Esophagus muscularis mucosa (tissue), 4 donors: Measurements from ENCODE around the gene ELP4. TPM values are rescaled to one million over a fixed set of nuclear protein-coding genes. Genes with fewer than 3 reads are reported as not detected.

Experiments used
- DNase-seq: peaks from one replicate; pipeline ENCODE4 v3.0.0-alpha.2; 2017; ENCODE audit errors: extremely low spot score
- H3K27ac ChIP-seq, 4 donors: fragments of 200-600 bp; sonication (generic); replicated peaks in 1 of 4; 1 replicate in 3 of 4; 2 replicates in 1 of 4; pipeline ENCODE4 v1.5.1; 2016 to 2019; ENCODE audit warnings: mild to moderate bottlenecking in 1 of 4
- H3K27me3 ChIP-seq, 4 donors: fragments of 200-600 bp; sonication (generic); one replicate each; pipeline versions ENCODE4 v1.5.1 to v1.6.0; 2016 to 2019
- H3K36me3 ChIP-seq, 4 donors: fragments of 200-600 bp; sonication (generic); one replicate each; pipeline ENCODE4 v1.5.1; 2016 to 2019
- H3K4me1 ChIP-seq, 4 donors: fragments of 200-600 bp; sonication (generic); one replicate each; pipeline ENCODE4 v1.5.1; 2016 to 2019
- H3K4me3 ChIP-seq, 4 donors: fragments of 200-600 bp; sonication (generic); 1 replicate in 2 of 4; 2 replicates in 2 of 4; pipeline ENCODE4 v1.5.1; 2016 to 2019; ENCODE audit warnings: mild to moderate bottlenecking in 4 of 4, moderate library complexity in 1 of 4
- H3K9me3 ChIP-seq, 4 donors: fragments of 200-600 bp; sonication (generic); 1 replicate in 3 of 4; 2 replicates in 1 of 4; pipeline ENCODE4 v1.5.1; 2016 to 2019
- CTCF ChIP-seq, 3 experiments: fragments of 200-600 bp in 2 of 3; fragments of 450-650 bp in 1 of 3; sonication (generic) in 2 of 3; IDR thresholded peaks; one replicate each; pipeline ENCODE4 v1.5.1; 2017 to 2019; ENCODE audit warnings: antibody characterized with exemption in 3 of 3, mild to moderate bottlenecking in 2 of 3, moderate library complexity in 1 of 3
- EP300 ChIP-seq: sonication (generic); formaldehyde crosslinking; IDR thresholded peaks from one replicate; pipeline ENCODE4 v1.6.1; 2017; ENCODE audit warnings: antibody characterized with exemption
- POLR2A ChIP-seq: fragments of 450-650 bp; IDR thresholded peaks from one replicate; pipeline ENCODE4 v1.6.1; 2017; ENCODE audit warnings: antibody characterized with exemption, moderate library complexity, mild to moderate bottlenecking, low read depth
- POLR2AphosphoS5 ChIP-seq, 2 donors: sonication (generic); formaldehyde crosslinking; IDR thresholded peaks; one replicate each; pipeline ENCODE4 v1.6.1; 2017; ENCODE audit warnings: antibody characterized with exemption in 2 of 2
- WGBS: methylation state at CpG from one replicate; pipeline ENCODE4 v1.1.5; 2018; 5-methylcytosine and 5-hydroxymethylcytosine counted together
- intact Hi-C: fragments of 100-400 bp; cut with DNase I; formaldehyde crosslinking; loops from one replicate; pipeline ENCODE4 v1.15.1; 2023
- total RNA-seq, 4 donors: library from RNA; depleted of rRNA; stranded (reverse); fragments of >200 nt; gene quantifications; one replicate each; pipeline versions ENCODE4 v1.1.0 to v1.2.1, GENCODE V29; 2016

The ELP4 gene
- total RNA-seq, 4 donors from 2014 or later: 18.1 to 25.5 (median 19.2) TPM

GRCh38 chr11:31803813-31804311 lies 294.3 kb downstream of the ELP4 start:
- Histone ChIP-seq H3K4me3 (peak overlapping the region in 2 of 4 donors; percentile 9 to 15), H3K36me3 (no peaks in the 10 kb centered on the region), H3K27me3 (peaks cover 18 to 100% (median 100%) of the 10 kb centered on the region in 4 donors), H3K9me3 (no peaks in the 10 kb centered on the region), H3K27ac (no peak overlapping the region), H3K4me1 (peaks cover 13 to 64% (median 38%) of the 10 kb centered on the region in 4 donors)
- intact Hi-C loops: no loop called here
- TF ChIP-seq EP300: no peak
- no peak for TF ChIP-seq POLR2AphosphoS5 (IDR thresholded peaks at IDR 0.05)
- DNase-seq: peak; percentile 14
- whole genome bisulfite sequencing: 8% methylated on average over 13 of the region's 13 CpGs

- Histone ChIP-seq H3K27me3 (peaks cover 14 to 100% (median 100%) of the 10 kb centered on the region in 4 donors), H3K9me3 (no peaks in the 10 kb centered on the region), H3K27ac (no peak overlapping the region), H3K4me3 (peak overlapping the region in 3 of 4 donors; percentile 9 to 26 (median 15)), H3K36me3 (no peaks in the 10 kb centered on the region), H3K4me1 (peaks cover 12 to 64% (median 32%) of the 10 kb centered on the region in 4 donors)
- peak; percentile 79 for DNase-seq
- intact Hi-C loops: no loop called here
- TF ChIP-seq POLR2AphosphoS5 (IDR thresholded peaks at IDR 0.05) (no peak), CTCF (IDR thresholded peaks at IDR 0.05) (no peak), POLR2A (no peak), EP300 (no peak)
- whole genome bisulfite sequencing: 7% methylated on average over 34 of the region's 41 CpGs
Measured at GRCh38 chr11:31804312-31805036, 294.9 kb downstream of the ELP4 start.

- DNase-seq: peak; percentile 62
- Histone ChIP-seq H3K4me3 (peak overlapping the region in 2 of 4 donors; percentile 9 to 26), H3K27ac (no peak overlapping the region), H3K36me3 (no peaks in the 10 kb centered on the region), H3K4me1 (peaks cover 19 to 64% (median 33%) of the 10 kb centered on the region in 4 donors), H3K9me3 (no peaks in the 10 kb centered on the region), H3K27me3 (peaks cover 19 to 100% (median 100%) of the 10 kb centered on the region in 4 donors)
- intact Hi-C loops: no loop called here
- TF ChIP-seq POLR2A (no peak), POLR2AphosphoS5 (IDR thresholded peaks at IDR 0.05) (no peak), CTCF (IDR thresholded peaks at IDR 0.05) (no peak), EP300 (no peak)
- 22% methylated on average over 26 of the region's 51 CpGs for WGBS
Measured at GRCh38 chr11:31805037-31805628, 295.6 kb downstream of the ELP4 start.

GRCh38 chr11:31805629-31806185 lies 296.1 kb downstream of the ELP4 start:
- TF ChIP-seq POLR2AphosphoS5 (IDR thresholded peaks at IDR 0.05): no peak
- no peak for TF ChIP-seq POLR2A
- no peak for TF ChIP-seq CTCF (IDR thresholded peaks at IDR 0.05)
- TF ChIP-seq EP300: no peak
- WGBS: 18% methylated on average over 3 of the region's 20 CpGs
- intact Hi-C loops: no loop called here
- H3K4me1 ChIP-seq: peaks cover 25 to 64% (median 39%) of the 10 kb centered on the region in 4 donors
- H3K4me3 ChIP-seq: no peak overlapping the region
- no peaks in the 10 kb centered on the region for H3K9me3 ChIP-seq
- H3K27ac ChIP-seq: no peak overlapping the region
- H3K27me3 ChIP-seq: peaks cover 24 to 100% (median 100%) of the 10 kb centered on the region in 4 donors
- peak; percentile 87 for DNase-seq
- no peaks in the 10 kb centered on the region for H3K36me3 ChIP-seq
